GM21717 (cell line): Measurements from ENCODE around the gene QSOX2.

ENCODE experiments used
- ATAC-seq: cut with Tn5 transposase; IDR thresholded peaks from one replicate; pipeline ENCODE4 v1.9.1; 2021; ENCODE audit warnings: mild to moderate bottlenecking, moderate library complexity; ENCODE audit not compliant: unreplicated experiment

The QSOX2 gene

DNA sequence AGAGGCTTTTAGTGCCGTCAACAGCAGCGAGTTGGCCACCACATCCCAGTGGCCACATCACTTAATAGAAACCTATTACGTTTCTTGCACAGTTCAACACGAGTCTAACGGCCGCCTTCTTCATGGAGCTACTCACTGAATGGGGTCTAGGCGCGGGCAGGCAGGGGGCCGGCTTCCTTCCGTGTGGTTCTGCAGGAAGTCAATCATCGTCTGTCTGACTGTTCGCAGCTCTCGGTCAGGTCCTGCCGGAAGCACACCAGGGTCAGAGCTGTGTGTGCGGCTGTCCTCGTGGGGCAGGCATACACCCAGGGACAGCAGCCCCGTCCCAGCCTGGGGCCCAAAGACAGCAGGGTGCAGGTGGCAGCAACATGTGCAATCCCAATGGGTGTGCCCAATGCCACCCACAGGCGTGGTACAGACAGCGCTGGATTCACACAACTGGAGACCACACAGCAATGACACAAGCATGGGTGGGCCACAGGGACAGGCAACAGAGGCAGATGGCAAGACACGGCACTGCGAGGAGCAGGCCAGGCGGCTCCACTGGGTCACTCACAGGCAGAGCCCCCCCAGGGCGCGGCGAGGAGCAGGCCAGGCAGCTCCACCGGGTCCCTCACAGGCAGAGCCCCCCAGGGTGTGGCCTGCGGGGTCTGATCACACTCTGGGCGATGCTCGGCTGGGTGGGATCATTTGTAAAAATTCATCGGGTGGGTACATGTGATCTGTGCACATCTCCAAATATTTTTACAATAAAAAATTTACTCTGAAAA, 21.6 kb downstream of the QSOX2 start:
- no peak for ATAC-seq

- ATAC-seq: no peak
Observed at GRCh38 chr9:136222906-136223285, 22.7 kb downstream of the QSOX2 start.

- ATAC-seq: no peak
Observed at GRCh38 chr9:136222166-136222905, 23.3 kb downstream of the QSOX2 start.

- ATAC-seq: no peak
Observed at GRCh38 chr9:136220017-136220729, 25.4 kb downstream of the QSOX2 start.

- no peak for ATAC-seq
Observed at GRCh38 chr9:136219276-136219675, 26.3 kb downstream of the QSOX2 start.

DNA sequence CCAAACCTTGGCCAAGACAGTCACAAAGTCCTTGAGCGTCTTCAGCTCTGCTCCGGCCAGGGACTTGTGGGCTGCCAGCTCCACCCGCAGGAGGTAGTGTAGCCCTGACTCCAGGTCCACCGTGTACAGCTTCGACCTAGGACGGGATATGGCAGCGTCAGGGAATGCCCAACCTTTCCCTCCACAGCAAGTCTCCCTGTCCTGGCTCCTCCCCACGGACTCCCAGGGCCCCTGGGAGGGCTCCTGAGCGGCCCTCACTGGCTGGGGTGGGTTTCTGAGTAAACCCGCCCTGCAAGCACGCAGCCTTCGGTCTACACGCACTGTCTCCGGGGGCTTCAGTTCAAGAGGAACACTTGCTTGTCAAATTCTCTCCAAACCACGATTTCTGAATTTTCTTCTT, 26.9 kb downstream of the QSOX2 start:
- no peak for ATAC-seq

DNA sequence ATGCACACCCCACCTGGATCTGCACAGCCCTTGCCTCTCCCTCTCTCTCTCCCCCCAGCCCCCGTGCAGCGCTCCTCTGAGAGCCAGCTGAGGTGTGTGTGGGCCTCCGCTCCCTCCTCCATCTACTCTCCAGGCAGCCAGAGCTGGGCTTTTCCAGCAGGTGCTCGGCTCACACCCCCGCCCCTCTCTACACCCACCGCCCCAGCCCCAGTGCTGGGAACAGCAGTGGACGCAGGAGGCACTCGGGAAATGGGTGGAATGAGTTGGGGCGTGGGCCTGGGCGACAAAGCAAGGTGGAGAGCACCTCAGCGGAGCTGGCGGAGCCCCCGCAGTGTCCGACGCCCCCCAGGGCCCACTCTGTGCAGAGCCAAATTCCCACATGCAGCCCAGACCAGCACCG, 27.3 kb downstream of the QSOX2 start:
- no peak for ATAC-seq

GRCh38 chr9:136216541-136217244, 28.9 kb downstream of the QSOX2 start:
- ATAC-seq: no peak

GRCh38 chr9:136213733-136214132, 31.9 kb downstream of the QSOX2 start:
- ATAC-seq: no peak

- ATAC-seq: no peak
Observed at GRCh38 chr9:136212345-136212950, 33.2 kb downstream of the QSOX2 start.

DNA sequence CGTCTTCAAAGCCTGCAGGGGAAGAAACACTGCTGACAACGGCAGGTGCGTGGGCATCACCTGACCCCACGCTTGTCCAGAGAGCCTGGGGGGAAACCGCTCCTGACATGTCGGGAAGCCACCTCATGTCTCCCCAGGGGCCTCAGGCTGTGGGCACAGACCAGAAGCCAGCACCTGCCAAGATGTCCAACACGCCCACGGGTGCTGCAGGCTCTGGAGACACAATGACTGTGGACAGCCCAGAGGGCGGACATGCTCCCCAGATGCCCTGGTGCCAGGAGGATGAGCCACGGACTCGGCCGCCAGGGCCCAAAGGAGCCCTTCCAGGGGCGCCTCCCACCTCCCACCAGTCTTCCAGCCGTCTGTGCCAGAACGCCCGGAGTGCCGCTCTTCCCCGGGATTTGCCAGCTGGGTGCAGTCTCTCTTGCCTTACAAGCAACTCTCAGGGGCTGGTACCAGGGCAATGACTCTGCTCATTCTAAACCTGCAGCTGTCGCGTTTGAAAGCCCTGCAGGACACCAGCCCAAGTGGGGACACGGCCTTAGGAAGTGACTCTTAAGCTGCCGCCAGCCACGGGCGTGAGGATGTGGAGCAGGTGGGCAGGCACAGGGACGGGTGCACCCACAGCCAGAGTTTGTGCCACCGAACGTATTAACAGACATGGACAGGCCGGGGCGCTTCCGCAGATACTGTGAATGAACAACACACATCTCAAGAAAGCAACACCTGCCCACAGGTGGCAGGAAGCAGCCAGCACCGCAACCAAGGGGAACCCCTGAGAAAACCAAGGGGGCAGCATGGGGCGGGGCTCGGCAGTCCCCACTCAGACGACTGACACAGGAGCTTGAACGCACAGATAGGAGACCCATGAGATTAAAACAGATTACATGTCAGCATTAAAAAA, 33.9 kb downstream of the QSOX2 start:
- ATAC-seq: no peak

DNA sequence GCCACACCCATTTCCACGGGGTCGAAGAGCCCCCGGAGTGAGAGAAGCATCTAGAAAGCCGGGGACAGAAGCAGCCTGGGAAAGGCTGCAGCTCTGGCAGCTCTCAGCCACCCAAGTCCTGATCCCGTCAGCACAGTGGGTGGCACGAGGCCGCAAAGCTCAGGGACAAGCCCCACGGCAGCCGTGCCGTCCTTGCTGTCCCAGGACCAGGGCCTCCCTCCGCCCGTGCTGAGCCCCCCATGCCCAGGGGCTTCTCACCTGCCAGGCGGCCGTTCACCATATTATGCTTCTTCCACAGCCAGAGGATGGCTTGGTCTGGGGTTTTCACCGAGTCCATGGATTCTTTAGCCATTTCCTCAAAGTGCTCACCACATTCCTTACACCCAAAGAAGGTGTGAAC, 34.6 kb downstream of the QSOX2 start:
- no peak for ATAC-seq

DNA sequence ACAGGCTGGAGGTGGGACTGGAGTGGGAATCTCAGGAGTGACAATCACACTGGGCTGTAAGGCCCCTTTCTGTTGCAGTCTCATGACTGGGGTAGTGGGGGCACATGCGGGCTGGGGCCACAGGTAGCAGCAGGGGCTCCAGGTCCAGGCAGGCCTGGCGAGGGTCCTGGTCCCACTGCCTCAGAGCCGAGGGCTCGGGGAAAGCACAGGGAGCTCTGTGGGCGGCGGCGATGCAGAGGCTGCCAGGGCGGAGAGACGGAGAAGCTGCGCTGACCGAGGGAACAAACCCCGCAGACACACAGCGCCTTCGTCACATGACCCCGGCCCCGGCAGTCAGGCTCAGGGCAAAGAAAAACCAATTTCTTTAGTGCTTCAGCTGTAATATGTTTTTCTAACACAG, 35.3 kb downstream of the QSOX2 start:
- no peak for ATAC-seq

GRCh38 chr9:136209786-136210185, 35.8 kb downstream of the QSOX2 start:
- no peak for ATAC-seq

- ATAC-seq: no peak
Observed at GRCh38 chr9:136209232-136209631, 36.4 kb downstream of the QSOX2 start.

GRCh38 chr9:136208675-136209074, 36.9 kb downstream of the QSOX2 start:
- no peak for ATAC-seq

- ATAC-seq: no peak
Observed at GRCh38 chr9:136207616-136208015, 38.0 kb downstream of the QSOX2 start.

DNA sequence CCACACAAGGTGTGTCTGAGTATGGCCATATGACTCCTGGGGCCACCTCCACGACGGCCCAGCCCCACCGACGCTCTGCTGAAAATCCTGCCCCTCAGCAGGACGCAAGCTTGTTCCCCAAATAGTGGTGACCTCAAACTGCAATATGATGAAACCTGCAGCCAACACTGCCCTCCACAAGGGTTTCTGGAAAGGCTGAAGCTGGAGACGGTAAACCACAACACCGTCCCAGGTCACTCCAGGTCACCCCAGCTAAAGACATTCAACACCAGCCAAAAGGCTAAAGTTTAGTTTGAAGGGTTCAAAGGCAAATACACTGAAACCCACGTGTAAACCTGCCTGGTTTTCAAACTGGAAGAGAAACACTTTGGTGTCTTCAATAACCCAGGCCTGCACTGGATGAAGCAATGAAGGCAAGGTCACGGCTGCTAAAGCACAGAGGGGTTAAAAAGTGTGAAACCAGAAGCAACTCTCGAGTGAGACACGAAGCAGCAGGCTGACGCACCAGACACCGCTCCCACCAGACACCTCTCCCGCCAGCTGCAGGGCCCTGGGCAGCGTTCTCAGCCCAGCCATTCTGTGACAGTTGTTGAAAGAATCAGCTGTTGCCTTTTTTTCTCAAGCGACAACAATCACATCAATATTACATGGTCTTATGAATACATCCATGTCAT, 38.9 kb downstream of the QSOX2 start:
- ATAC-seq: no peak

DNA sequence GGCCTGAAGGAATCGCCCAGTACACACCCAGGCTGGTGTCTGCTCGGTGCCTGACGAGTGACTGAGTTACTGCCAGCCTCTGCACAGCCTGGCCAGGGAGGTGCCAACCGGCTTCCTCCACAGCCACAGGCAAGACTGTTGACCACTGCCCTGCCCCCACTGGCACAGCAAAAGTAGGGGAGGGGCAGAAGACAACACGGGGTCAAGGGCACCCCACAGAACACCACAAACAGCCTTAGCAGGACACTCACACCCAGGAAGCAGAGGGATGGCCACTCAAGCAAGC, 40.0 kb downstream of the QSOX2 start:
- no peak for ATAC-seq
